ENCODE data around the gene UBE2G2.

GRCh38 chr21:44773291-44773932 lies 28.2 kb downstream of the UBE2G2 start:
- no peak for TF ChIP-seq REST (IDR thresholded peaks at IDR 0.05; ENCODE audit: insufficient read depth in 1 of 2, low read depth in 2 of 2, low read length in 2 of 2)
- TF ChIP-seq TAF1 (IDR thresholded peaks at IDR 0.05; ENCODE audit: borderline replicate concordance, insufficient read depth, low read length), result no peak
- no peak for TF ChIP-seq POLR2AphosphoS5 (IDR thresholded peaks at IDR 0.05; ENCODE audit: low read depth, low read length)
- TF ChIP-seq SIN3A (IDR thresholded peaks at IDR 0.05; ENCODE audit: borderline replicate concordance, insufficient read depth, low read length), result no peak
